Common myeloid progenitor, CD34-positive (primary cell): ENCODE results near the gene KIF1A.

ENCODE experiments used
- CTCF ChIA-PET: fragments of 350-600 bp; sonication (Branson Sonifier 250); formaldehyde crosslinking; loops from one replicate; lab custom pipeline; 2021; ENCODE audit warnings: antibody characterized with exemption; lab: Charles Lee
- POLR2A ChIA-PET: fragments of 350-600 bp; sonication (Branson Sonifier 250); formaldehyde crosslinking; loops from one replicate; lab custom pipeline; 2021; ENCODE audit warnings: antibody characterized with exemption; lab: Charles Lee
- DNase-seq, 3 donors: peaks; one replicate each; pipeline versions ENCODE4 v3.0.0 to v3.0.0-alpha.2; 2013
- H3K27ac ChIP-seq, 2 experiments: 1 replicate in 1 of 2; 2 replicates in 1 of 2; pipeline ENCODE4 v1.7.0; 2013; ENCODE audit warnings: inconsistent platforms in 2 of 2, low read length in 2 of 2, mild to moderate bottlenecking in 2 of 2, low read depth in 1 of 2, moderate library complexity in 1 of 2; ENCODE audit not compliant: severe bottlenecking in 2 of 2, insufficient read depth in 1 of 2, poor library complexity in 1 of 2
- H3K27me3 ChIP-seq, 5 experiments: replicated peaks in 2 of 5; 1 replicate in 3 of 5; 2 replicates in 2 of 5; pipeline versions ENCODE4 v1.6.1 to v1.7.0; 2013; ENCODE audit warnings: low read length in 4 of 5, mild to moderate bottlenecking in 2 of 5, moderate library complexity in 2 of 5, inconsistent platforms in 1 of 5; ENCODE audit not compliant: insufficient read depth in 5 of 5, control insufficient read depth in 4 of 5
- H3K36me3 ChIP-seq, 4 experiments: 1 replicate in 2 of 4; 2 replicates in 2 of 4; pipeline versions ENCODE4 v1.6.1 to v1.7.0; 2013; ENCODE audit warnings: low read length in 3 of 4, control low read depth in 1 of 4, mild to moderate bottlenecking in 1 of 4; ENCODE audit not compliant: control insufficient read depth in 4 of 4, insufficient read depth in 4 of 4
- H3K4me1 ChIP-seq, 4 experiments: 1 replicate in 3 of 4; 2 replicates in 1 of 4; pipeline versions ENCODE4 v1.6.1 to v1.7.1; 2013; ENCODE audit warnings: low read length in 3 of 4, mild to moderate bottlenecking in 3 of 4, control low read depth in 1 of 4, inconsistent platforms in 1 of 4, moderate library complexity in 1 of 4; ENCODE audit not compliant: control insufficient read depth in 4 of 4, insufficient read depth in 4 of 4; ENCODE audit errors: control extremely low read depth in 1 of 4
- H3K4me3 ChIP-seq, 7 experiments: 1 replicate in 4 of 7; 2 replicates in 3 of 7; pipeline versions ENCODE4 v1.5.1 to v1.7.0; 2013; ENCODE audit warnings: mild to moderate bottlenecking in 7 of 7, low read length in 6 of 7, moderate library complexity in 6 of 7, inconsistent platforms in 2 of 7, low read depth in 2 of 7, control low read depth in 1 of 7; ENCODE audit not compliant: insufficient read depth in 4 of 7, control insufficient read depth in 1 of 7; ENCODE audit errors: extremely low read depth in 1 of 7
- H3K9me3 ChIP-seq, 5 experiments: 1 replicate in 4 of 5; 2 replicates in 1 of 5; pipeline versions ENCODE4 v1.6.1 to v1.7.1; 2013; ENCODE audit warnings: low read length in 4 of 5, mild to moderate bottlenecking in 2 of 5, inconsistent platforms in 1 of 5, low read depth in 1 of 5, moderate library complexity in 1 of 5; ENCODE audit not compliant: control insufficient read depth in 4 of 5, insufficient read depth in 2 of 5; ENCODE audit errors: control extremely low read depth in 1 of 5
- WGBS: methylation state at CpG from one replicate; pipeline ENCODE4 v1.1.5; 2013; ENCODE audit not compliant: insufficient coverage; 5-methylcytosine and 5-hydroxymethylcytosine counted together

KIF1A gene

DNA sequence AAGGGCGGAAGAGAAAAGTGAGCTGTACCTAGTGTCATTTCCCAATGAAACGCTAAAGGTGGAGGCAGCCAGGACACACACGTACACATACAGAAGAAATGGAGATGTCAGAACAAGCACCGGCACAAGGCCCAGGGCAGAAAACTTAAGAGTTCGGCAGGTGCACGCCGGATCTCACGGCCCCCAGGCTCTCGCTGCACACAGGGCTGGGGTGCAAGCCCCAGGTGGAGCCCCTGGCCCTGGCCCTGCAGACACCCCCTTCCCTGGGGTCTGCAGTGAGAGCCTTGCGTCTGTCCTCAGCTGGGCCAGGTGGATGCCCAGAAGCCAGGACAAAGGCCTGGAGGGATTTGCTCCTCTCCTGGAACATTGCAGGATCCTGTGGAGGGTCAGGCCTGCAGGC, 91.7 kb downstream of the KIF1A start:
- no peak overlapping the region for H3K27ac ChIP-seq
- no peaks in the 10 kb centered on the region for H3K36me3 ChIP-seq
- no peaks in the 10 kb centered on the region for H3K4me1 ChIP-seq
- ChIA-PET POLR2A (no interaction called here), CTCF (no interaction called here)
- DNase-seq, result no peak
- H3K4me3 ChIP-seq, result no peak overlapping the region
- no peaks in the 10 kb centered on the region for H3K9me3 ChIP-seq
- peaks cover 0 to 3% (median 0%) of the 10 kb centered on the region in 5 experiments for H3K27me3 ChIP-seq
- 99% methylated on average over 10 of the region's 10 CpGs for WGBS

DNA sequence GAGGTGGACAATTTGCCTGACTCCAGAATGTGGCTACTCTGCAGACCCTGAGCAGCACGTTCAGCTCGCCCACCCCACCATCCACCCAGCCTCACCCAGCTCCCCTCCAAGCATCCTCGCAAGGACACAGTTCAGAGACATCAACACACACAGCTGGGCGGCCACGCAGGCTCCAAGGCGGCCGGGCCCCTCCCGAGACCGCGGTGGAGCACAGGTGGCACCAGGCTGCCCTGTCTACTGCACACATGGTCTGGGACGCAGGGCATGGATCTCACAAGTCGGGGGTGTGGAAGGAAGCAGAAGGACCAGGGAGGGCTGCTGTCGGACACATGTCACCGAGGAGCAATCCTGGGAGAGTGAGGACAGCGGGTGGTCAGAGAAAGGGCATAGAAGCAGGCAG, 92.1 kb downstream of the KIF1A start:
- POLR2A ChIA-PET, result no interaction called here
- no peaks in the 10 kb centered on the region for H3K9me3 ChIP-seq
- no peaks in the 10 kb centered on the region for H3K4me1 ChIP-seq
- CTCF ChIA-PET, result no interaction called here
- H3K4me3 ChIP-seq, result no peak overlapping the region
- H3K27ac ChIP-seq, result no peak overlapping the region
- H3K36me3 ChIP-seq, result no peaks in the 10 kb centered on the region
- H3K27me3 ChIP-seq, result peaks cover 0 to 3% (median 0%) of the 10 kb centered on the region in 5 experiments
- no peak for DNase-seq
- 98% methylated on average over 9 of the region's 15 CpGs for WGBS

DNA sequence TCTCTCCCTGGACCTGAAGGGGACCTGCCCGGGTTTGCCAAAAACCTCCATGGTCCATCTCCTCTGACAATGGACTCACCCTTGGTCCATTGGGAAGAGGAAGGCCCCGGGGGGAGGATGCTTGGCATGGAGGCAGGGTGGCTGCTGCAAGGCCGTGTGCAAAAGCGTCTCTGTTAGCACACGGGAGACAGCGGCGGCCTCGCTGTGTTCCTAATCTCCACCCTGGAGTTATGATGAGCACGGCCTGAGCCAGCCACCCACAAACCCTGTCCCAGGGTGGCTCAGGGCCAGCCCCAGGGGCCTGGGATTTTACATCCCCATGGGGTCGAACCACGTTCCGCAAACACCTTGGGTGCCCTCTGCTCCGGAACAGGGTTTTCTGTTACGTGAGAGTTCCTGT, 92.6 kb downstream of the KIF1A start:
- 73% methylated on average over 9 of the region's 14 CpGs for WGBS
- no peak for DNase-seq
- CTCF ChIA-PET, result no interaction called here

DNA sequence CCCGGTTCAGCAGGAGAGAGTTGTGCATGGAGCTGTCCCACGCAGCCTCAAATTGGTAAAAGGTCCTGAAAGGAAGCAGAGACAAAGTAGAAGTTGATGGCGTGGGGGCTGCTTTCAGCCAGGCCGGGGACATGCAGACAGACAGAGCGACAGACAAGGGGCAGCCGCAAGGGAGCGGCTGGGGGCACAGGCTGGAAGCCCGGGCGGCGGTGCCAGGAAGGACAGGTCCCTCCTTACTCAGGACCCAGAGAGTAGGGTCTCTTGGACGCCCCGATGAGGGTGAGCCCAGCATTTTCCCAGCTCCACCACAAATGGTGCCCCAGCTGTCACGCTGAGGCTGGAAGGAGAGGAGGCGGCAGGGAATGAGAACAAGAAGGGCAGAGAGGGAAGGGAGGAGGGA, 93.1 kb downstream of the KIF1A start:
- WGBS, result 96% methylated on average over 11 of the region's 14 CpGs
- POLR2A ChIA-PET, result no interaction called here
- no peak overlapping the region for H3K27ac ChIP-seq
- CTCF ChIA-PET, result interaction anchor here (0.5 kb wide), 1 partner anchor 60 kb away, joined by 3 read pairs; no protein-coding TSS in a partner anchor
- DNase-seq, result no peak
- no peaks in the 10 kb centered on the region for H3K9me3 ChIP-seq
- no peaks in the 10 kb centered on the region for H3K36me3 ChIP-seq
- H3K4me3 ChIP-seq, result no peak overlapping the region
- H3K4me1 ChIP-seq, result no peaks in the 10 kb centered on the region
- H3K27me3 ChIP-seq, result peaks cover 0 to 3% (median 0%) of the 10 kb centered on the region in 5 experiments

More for the DNA sequence above, 92.6 kb downstream of the KIF1A start:
- Histone ChIP-seq H3K9me3 (no peaks in the 10 kb centered on the region), H3K4me1 (no peaks in the 10 kb centered on the region), H3K27me3 (peaks cover 0 to 3% (median 0%) of the 10 kb centered on the region in 5 experiments), H3K4me3 (no peak overlapping the region), H3K27ac (no peak overlapping the region), H3K36me3 (no peaks in the 10 kb centered on the region)
- POLR2A ChIA-PET, result no interaction called here

DNA sequence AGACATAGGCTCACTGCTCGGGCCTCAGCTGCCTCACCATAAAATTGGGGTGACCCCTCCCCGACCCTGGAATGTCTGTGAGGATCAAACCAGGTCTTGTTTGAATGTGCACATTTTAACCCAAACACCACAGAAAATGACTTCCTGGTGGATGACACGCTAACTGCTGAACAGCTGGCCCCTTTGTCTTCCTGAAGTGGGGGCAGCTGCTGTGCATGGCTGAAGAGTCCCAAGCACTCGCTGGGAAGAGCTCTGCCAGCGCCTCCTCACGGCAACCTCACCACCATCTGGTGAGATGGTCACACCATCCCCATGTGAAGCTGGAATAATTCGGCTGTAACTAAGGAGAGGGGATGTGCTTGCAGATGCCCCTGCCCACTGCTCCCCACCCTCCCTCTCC, 94.3 kb downstream of the KIF1A start:
- H3K27ac ChIP-seq, result no peak overlapping the region
- ChIA-PET CTCF (no interaction called here), POLR2A (no interaction called here)
- peaks cover 0 to 2% (median 0%) of the 10 kb centered on the region in 5 experiments for H3K27me3 ChIP-seq
- no peaks in the 10 kb centered on the region for H3K4me1 ChIP-seq
- no peak for DNase-seq
- no peak overlapping the region for H3K4me3 ChIP-seq
- H3K9me3 ChIP-seq, result no peaks in the 10 kb centered on the region
- H3K36me3 ChIP-seq, result no peaks in the 10 kb centered on the region
- 86% methylated on average over 6 of the region's 7 CpGs for WGBS

DNA sequence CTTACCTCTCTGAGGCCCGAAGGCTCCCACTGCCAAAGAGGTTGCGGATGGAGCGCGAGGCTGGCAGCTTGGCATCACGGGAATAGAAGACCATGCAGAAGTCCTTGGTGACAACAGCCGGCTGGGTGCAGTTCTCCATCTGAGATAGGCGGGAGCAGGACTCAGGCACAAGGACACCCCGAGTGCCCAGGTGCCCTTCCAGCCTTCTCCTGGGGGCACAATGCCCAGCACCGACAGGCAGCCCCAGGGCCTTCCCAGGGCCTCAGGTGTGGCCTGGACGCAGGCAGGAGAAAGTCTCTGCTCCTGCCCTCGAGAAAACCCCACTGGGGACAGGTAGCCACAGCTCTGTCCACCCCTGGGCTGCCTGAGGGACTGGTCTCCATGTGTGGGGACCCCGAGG, 94.8 kb downstream of the KIF1A start:
- 95% methylated on average over 11 of the region's 12 CpGs for whole genome bisulfite sequencing
- Histone ChIP-seq H3K9me3 (no peaks in the 10 kb centered on the region), H3K27ac (no peak overlapping the region), H3K27me3 (peaks cover 0 to 1% (median 0%) of the 10 kb centered on the region in 5 experiments), H3K36me3 (no peaks in the 10 kb centered on the region), H3K4me3 (no peak overlapping the region), H3K4me1 (no peaks in the 10 kb centered on the region)
- ChIA-PET CTCF (no interaction called here), POLR2A (no interaction called here)
- DNase-seq, result no peak

DNA sequence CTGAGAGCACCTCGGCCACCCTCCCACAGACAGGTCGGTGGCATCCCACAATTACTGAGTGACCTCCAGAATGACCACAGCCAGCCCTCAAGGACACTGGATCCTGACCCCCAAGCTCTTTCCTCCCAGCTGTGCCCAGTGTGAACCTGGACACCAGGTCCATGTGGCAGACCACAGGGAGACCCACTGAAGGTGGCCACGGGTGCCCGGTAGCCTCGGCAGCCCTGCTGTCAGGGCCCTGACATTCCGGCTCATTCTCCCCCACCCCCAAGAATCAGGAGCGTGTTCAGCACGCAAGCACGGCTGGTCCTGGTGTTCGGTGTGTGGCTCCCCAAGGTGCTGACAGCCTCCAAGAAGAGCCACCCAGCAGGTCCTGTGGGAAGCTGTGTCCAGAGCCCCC, 95.6 kb downstream of the KIF1A start:
- ChIA-PET CTCF (no interaction called here), POLR2A (no interaction called here)
- Histone ChIP-seq H3K27ac (no peak overlapping the region), H3K4me1 (no peaks in the 10 kb centered on the region), H3K4me3 (no peak overlapping the region), H3K27me3 (peaks cover 0 to under 1% (median 0%) of the 10 kb centered on the region in 5 experiments), H3K36me3 (no peaks in the 10 kb centered on the region), H3K9me3 (no peaks in the 10 kb centered on the region)
- WGBS, result 98% methylated on average over 8 of the region's 10 CpGs
- DNase-seq, result no peak
